ENCODE results near the gene REXO1.
A peak's percentile ranks its signal among the peaks of the same experiment; 100 is the strongest.

REXO1 gene

DNA sequence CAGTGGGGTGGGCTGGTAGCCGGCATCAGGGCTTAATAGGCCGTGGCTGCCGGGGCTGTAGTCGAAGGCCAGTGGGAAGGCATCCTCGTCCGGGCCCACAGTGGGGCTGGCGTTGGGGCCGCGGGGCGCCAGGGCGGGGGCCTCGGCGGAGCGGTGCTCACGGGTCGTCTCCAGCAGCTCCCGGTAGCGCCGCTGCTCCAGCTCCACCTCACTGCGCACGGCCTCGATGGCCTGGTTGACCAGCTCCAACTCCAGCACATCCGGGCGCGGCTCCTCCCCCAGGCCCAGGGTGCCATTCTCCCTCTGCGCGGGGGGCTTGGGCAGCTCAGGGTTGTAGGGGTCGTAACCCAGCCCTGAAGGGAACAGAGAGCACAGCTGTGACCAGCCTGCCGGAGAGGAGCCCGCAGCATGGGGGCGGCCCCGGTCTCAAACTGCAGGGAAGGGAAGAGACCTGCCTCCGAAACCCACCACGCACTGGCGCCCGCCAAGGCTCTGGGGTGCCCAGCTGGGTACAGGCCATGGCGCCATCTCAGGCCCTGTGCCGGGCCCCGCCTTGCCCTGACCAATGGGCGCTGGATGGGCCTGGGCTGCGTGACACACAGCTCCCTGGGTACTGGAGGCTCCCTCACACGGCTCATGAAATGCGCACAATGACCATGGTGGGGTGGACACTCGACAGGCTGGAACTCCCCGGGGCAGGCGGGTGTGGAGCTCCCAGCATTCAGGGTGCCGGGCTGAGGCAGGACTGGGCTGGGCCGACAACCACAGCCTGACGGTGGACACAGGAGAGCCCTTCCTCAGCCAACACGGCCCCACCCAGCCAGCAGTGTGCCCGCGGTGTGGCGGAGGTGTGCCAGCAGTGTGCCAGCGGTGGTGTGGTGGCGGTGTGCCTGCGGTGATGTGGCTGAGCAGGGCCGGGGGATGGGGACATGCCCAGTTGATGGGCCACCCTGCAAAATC lies 19.7 kb downstream of the REXO1 start:
- no peak for DNase-seq

DNA sequence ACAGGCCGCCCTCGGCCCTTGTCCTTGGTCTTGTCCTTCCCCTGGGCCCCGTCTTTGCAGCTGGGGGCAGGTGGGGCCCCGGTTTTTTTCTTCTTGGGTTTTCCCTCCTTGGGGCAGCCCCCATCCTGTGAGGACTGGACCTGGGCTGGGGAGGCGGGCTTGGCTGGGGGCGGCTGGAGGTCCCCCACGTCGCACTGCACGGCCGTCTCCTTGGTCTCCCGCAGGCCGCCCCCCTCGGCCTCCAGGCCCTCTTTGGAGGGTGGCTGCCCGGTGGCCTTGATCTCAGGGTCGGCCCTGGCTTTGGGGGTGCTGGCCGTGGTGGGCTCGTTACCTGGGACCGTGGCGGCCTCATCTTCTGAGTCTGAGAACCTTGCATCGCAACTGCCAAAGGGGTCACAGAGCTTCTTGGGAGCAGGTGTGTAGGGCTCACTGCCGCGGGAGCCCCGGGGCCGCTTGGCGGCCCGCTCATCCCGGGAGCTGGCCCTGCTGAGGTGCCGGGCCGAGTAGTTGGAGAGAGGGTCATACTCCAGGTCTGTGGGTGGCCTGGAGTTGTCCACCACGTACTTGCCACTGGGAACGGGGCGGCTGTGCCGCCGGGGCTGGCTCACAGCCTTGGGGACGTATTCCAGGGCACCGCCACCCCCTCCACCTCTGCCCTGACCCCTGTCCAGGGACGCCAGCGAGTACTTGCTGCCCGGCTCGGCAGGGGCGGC lies 20.6 kb downstream of the REXO1 start:
- no peak for DNase-seq

DNA sequence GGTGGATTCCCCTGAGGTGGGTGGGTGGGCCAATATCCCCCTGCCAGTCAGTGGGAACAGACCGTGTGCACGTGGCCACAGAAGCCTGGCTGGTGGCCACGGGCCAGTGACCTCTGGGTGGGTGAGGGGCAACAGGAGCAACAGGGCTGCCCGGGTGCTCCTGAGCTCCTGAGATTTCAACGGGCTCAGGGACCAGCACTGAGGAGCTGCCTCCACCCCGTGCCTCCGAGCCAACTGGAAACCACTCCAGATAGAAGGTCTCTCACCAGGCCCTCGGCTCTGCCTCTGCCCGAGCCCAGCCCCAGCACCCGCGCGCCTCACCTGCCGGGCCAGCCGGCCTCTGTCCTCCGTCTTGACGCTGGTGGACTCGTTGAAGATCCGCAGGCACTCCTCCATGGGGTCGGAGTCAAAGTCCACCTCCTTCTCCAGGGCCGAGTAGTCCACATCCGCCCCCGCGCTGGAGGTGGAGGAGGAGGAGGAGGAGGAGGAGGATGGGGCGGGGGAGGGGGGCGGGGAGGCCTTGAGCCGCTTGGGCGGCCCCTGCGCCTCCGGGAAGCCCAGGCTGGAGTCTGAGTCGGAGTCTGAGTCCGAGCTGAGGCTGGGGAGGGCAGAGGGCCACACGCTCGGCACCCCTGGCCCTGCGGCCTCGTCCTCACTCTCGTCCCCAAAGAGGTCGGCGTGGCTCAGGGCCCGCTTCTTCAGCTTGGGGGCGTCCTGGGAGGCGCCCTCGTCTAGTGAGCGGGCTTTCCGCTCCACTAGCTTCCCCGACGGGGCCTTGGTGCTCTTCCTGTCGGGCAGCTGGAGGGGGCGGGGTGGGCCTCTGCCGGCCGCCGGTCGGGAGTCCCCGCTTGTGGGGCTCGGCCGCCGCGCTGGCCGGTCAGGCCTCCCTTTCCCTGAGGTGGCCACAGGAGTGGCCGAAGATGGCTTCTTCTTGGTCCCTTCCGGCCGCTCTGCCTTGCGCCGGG lies 21.4 kb downstream of the REXO1 start:
- no peak for DNase-seq

DNA sequence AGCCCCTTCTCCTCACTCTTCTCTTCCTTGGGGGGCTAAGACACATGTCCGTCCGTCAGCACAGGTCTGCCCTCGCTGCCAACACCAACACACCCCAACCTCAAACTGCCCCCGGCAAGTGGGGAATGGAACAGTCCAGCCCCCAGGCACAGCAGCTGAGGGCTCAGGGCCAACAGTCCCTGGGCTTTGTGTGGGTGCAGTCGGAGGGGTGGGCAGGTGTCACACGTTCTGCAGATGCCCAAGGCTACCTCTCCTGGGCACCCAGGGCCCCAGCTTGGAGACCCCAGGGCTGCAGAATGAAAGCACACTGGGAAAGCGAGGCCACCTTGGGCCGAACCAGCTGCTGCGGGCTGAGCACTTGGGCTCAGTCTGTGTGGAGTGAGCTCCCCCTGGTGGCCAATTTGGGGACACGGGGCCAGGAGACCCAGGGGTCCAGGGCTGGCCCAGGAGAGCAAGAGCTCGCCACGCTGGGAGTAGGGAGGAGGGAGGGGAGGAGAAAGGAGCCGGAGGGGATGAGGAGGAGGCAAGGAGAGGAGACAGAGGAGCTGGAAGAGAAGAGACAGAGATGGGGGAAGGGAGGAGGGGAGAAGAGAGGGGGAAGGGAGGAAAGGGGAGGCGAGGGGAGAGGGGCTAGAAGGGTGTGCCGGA lies 22.2 kb downstream of the REXO1 start:
- peak; percentile 60 for DNase-seq

DNA sequence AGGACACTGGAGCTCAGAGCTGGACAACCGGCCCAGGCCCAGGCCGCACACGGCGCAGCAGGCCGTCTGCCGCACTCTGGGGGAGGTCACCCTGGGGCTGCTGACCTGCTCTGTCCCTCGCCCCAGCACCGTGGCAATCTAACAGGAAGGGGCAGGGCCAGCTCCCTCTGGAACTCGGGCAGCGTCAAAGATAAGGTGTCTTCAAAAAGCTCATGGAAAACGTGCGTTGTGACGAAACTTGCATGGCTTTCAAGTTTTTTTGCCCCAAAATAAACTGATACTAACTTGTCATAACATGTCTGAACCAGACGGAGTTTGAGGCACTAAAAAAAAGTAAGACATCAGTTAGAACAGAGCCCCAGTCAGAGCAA lies 24.0 kb downstream of the REXO1 start:
- no peak for DNase-seq

DNA sequence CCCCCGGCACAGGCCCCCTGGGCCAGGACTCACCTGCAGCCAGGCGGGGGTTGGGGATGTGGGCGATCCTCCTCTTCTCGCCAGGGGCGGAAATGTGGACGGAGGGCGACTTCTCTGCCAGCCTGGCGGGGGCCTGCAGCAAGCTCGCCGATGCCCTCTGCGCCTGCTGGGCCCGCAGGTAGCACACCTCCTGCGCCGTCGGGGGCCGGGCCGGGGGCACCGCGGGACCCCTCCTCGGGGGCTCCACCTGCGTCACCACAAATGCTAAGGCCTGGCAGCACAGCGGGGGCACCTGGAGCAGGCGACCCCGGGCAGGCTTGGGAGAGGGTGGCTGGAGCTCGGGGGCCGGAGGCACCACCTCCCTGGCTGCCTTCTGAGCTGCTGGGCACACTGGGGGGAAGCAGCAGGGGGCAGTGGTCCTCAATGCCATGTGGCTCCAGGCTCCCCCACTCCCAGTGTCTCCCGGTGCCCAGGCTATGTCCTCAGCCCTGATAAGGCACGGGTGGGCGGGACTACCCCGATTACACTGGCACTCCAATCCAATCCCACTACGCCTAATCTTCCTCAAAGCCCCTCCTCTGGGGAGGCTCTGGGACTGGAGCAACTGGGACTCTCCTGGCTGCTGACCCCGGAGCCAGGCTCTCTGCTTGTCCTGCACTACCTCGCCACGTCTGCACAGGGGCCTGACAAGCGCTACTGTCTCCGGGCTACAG lies 24.6 kb downstream of the REXO1 start:
- no peak for DNase-seq

DNA sequence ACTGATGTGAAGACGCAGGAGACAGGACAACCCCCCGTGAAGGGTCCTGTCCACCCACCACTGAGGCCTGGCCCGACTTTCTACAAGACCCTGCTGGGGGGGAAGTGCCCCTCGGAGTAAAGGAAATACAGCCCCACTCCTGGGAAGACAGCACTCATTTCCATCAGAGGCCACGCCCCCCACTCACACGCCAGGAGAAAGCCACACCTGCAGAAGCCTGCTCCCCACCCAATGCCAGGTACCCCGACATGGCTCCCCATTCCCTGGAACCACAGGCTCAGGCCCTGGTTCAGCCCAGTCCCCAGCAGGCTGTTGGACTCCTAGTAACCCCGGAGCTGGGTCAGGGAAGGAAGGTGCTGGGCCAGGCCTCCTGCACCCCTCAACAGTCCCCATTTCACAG lies 25.3 kb downstream of the REXO1 start:
- no peak for DNase-seq

DNA sequence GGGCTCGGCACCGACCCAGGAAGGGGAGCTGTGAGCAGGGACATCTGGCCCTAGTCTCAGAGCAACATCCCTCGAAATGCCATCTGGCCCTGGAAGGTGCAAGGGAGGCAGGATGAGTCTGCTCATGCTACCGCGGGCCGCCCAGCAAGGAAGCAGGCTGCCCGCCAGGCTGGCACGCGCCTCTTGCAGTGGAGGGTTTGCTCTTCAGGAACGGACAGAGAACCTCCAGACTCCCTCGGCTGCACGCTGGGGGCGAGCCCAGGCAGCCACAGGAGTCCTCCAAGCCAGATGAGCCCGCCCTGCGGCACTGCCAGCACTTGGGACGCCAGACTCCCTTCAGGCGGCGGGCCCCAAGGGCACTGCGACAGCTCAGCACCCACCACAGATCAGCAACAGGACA lies 26.1 kb downstream of the REXO1 start:
- no peak for DNase-seq

DNA sequence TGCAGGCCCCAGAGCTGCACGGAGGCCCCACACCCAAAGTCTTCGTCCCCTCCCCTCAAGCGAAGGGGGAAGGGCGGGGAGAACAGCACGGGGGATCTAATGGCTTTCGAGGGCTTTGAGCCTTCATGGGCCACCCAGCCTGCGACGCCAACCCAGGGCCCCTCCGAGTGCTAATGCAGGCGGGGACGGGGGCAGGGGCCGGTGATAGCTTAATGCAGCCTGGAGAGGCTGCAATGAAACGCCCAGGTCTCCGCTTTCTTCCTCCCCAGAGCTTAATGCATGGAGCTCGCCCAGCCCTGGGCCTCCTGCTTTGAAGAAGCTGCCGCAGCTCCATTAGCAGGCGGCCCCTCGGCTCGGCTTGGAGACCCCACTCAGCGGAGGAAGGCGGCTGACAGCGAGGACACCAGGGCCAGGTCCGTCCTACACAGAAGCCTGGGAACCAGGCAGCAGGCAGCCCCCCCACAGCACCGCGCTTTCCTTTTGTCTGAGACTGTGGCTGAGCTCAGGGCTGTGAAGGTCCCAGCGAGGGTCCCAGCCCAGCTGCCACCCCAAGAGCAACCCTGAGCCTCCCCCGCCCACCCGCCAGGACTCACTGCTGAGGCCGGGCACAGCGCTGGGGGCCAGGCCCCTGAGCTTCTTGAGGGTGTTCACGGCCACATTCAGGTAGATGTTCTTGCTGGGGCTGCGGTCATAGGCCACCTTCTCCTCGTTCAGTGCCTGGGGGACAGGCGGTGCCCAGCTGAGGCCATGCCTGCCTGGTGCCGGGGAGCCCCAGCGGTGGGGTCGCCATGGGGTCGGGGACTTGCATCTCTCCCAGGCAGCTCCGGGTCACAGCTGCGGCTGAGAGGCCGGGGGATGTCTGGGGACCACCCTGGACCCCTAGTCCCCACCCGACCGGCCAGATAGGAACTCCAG lies 28.7 kb downstream of the REXO1 start:
- no peak for DNase-seq

DNA sequence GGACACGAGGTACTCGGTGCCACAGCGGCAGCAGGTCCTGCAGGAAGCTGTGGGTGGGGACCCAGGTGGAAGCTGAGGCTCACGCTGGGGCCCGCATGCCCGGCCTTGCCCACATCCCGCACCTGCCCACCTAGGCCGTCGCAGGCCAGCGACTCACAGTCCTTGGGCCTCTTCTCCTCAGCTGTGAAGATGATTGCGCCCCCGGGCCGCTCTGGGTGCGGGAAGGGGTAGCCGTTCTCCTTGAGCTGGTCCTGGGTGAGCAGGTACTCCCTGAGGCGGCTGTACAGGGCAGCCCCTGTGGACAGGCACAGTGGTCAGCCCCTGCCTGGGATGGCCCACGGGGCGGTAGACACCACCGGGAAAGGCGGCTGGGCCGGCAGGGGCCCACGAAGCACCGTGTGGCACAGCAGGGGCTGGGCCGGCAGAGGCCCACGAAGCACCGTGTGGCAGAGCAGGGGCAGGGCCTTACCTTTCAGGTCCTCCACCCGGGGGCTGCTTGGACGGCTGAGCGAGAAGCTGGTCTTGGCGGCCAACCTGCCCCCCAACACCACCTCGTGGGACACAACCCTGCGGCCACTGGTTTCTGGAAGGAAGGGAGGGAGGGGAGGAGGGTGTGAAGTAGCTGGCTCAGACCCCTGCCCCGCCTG lies 29.6 kb downstream of the REXO1 start:
- DNase-seq, result no peak

DNA sequence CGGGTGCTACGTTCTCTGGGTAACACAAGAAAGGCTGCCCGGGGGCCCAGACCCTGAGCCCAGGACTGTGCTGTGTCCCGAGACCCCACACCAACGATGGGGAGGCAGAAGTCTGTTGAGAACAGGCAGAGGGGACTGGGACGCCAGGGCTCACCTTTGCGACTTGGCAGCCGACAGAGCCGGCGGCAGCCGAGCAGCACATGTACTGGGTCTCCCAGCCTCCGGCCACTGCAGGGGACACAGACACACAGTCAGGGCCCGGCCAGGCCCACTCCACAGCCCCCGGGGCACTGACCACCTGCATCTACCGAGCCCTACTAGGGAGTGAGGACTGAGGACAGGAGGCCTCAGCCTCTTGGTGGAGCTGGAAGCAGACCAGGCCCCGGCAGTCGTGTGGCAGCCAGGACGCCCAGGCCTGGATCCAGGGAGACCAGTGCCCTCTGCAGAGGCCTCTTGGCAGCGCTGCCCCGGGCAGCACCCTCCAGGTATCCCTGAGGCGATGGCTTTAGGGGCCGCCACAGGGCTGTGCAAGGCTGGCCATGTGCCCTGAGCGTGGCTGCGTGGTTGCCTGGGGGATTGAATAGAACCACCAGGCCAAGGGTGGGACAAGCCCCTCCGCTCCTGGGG lies 30.6 kb downstream of the REXO1 start:
- DNase-seq, result no peak

DNA sequence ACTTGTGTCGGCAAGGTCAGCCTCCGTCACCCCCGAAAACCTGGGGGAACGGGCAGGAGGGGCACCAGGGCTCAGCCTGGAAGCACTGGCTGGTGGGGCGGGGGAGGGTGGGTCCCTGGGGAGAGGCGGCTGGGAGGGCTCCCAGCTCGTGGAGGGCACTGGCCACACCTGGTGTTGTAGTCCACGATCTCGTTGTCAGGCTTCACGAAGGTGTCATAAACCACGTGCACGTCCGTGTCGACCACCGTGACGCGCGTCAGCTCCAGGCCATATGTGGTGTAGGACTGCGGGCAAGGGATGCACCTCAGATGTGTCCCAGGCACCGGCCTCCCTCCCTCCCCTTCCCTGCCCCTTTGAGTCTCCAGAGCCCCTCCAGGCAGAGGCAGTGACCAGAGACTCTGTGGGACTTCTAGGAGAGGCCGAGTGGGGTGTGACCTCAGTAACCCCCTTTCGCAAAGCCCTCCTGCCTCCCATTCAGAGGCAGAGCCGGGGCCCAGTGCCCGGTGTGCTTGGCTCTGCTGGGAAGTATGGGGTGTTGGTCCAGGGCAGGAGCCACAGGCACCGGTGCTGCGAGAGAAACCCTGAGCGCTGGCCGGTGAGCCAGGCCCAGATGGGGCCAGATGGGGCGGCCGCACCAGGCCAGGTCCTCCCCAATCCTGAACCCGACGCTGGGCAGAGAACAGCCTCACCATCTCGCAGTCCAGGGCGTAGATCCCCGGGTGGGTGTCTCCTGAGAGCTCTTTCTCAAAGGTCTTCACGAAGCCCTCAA lies 31.6 kb downstream of the REXO1 start:
- DNase-seq, result no peak

DNA sequence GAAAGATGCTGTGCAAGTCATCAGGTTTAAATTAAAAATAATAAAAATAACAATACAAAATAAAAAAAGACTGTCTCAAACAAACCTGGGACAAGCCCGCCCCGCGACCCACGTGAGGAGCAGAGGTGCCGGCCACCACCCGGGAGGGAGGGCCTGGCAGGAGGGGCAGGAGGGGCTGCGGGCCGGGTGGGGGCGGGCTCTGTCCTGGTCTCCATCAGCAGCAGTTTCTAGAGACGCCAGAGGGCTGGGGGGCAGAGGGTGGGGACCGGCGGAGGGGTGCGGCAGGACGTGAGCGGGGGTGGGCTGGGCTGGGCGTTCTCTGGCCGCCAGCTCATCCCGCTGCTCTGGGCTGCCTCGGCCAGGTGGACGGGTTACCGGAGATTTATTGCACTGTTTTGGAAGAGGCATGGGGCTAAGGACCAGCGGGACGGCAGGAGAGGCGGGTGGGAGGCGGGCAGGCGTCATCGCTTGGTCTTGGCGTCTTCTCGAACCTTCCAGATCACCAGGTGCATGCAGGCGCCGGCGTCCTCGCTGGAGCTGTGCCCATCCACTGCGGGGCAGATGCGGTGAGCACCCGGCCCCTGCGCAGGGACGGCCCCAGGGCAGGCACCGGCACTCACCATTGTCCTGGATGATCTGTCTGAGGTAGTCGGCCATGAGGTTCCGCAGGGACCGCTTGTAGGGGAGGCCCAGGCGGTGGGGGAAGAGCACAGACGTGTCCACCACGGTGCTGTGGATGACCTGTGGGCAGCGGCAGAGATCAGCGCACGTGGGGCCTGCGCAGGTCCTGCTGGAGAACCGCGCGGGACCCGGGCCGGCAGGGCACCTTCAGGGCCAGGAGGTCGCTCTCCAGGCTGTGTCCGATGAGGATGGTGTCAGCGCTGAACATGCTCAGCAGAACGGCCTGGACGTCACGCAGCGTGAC lies 32.4 kb downstream of the REXO1 start:
- DNase-seq, result no peak

DNA sequence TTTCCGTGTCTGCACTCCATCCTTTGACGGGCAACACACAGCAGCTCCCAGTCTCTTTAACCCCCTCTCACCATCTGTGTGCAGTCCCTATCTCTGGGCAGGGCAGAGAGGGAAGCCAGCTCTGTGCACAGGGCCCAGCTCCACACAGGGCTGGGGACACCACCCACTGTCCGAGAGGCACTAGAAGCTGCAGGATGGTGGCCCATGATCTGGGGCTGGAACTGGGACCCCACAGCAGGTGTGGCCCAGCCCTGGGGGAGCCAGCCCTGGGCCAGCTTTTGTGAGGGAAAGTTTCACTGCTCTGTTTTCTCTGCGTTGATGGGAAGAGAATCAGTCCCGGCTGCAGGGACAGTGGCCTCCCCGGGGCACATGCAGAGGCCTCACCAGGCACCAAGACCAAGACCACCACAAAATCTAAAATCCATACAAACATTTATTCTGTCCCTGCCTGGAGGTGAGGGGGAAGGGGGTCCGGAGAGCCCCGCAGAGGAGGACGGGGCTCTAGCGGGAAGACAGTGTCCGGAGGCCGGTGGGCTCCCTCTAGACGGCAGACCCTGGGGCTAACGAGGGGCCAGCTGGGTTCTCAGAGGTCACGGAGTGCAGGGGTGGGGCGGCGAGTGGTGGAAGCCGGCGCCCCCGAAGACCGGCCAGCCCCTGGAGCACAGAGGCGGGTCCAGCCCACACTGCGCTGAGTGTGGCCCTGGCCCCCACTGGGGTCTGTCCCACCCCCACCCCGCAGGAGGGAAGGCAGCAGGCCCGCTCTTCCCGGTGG lies 33.3 kb downstream of the REXO1 start:
- DNase-seq, result no peak

DNA sequence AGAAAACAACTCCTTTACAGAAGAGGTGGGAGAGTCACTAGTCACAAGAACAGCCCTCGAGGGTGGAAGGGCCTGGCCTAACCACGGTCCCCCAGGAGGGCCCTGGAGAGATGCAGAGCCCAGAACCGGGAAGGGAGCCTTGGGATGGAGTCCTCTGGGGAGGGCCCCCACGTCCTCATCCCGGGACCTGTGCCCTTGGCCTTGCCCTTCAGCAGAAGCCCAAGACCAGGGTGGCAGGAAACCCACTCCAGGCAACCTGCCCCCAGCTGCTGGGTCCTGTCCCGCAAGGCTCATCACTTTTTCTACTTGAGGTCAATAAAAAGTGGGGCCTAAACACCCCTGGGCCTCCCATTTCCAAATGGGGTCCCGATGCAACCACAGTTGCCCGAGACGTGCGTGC lies 33.9 kb downstream of the REXO1 start:
- no peak for DNase-seq
